Renal pelvis (tissue), 12 donors: Measurements from ENCODE around the gene WDR48. TPM values are rescaled to one million over a fixed set of nuclear protein-coding genes. Genes with fewer than 3 reads are reported as not detected.

Experiments
- DNase-seq: peaks from one replicate; pipeline ENCODE4 v3.0.0-alpha.2; 2013
- long read RNA-seq, 16 experiments: transcript quantifications; one replicate each; lab custom pipeline, GENCODE V29; 2026
- polyA plus RNA-seq, 3 donors: library from polyadenylated mRNA; unstranded; fragments of 120-200 nt; gene quantifications; one replicate each; pipeline ENCODE4 v1.2.1, GENCODE V29; 2013; ENCODE audit not compliant: insufficient read length in 3 of 3

WDR48 gene
- polyA plus RNA-seq, result 100 to 1,000 TPM in 1 of 3 donors, 10 to 100 TPM in 2; 84.0 to 101 (median 93.4) TPM
- long read RNA-seq, donor 1, transcript WDR48-201 (19 exons, 3,707 nt), result major isoform, 7 of 114 reads
- long read RNA-seq, donor 1, partial matches to known transcripts, result 106 of 114 reads
- long read RNA-seq, donor 1, other reads (novel, unspliced or antisense), result 0 of 114 reads
- long read RNA-seq, donor 2, transcript WDR48-201 (19 exons, 3,707 nt), result major isoform, 7 of 114 reads
- long read RNA-seq, donor 2, partial matches to known transcripts, result 99 of 114 reads
- long read RNA-seq, donor 2, other reads (novel, unspliced or antisense), result 8 of 114 reads
- long read RNA-seq, donor 3, transcript WDR48-201 (19 exons, 3,707 nt), result major isoform, 7 of 7 reads
- long read RNA-seq, donor 3, partial matches to known transcripts, result 0 of 7 reads
- long read RNA-seq, donor 3, other reads (novel, unspliced or antisense), result 0 of 7 reads
- long read RNA-seq, donor 4, partial matches to known transcripts, result 0 of 4 reads
- long read RNA-seq, donor 4, other reads (novel, unspliced or antisense), result 0 of 4 reads
- long read RNA-seq, donor 5, partial matches to known transcripts, result 34 of 35 reads
- long read RNA-seq, donor 5, other reads (novel, unspliced or antisense), result 0 of 35 reads
- long read RNA-seq, donor 6, transcript WDR48-201 (19 exons, 3,707 nt), result major isoform, 10 of 10 reads
- long read RNA-seq, donor 6, partial matches to known transcripts, result 0 of 10 reads
- long read RNA-seq, donor 6, other reads (novel, unspliced or antisense), result 0 of 10 reads
- long read RNA-seq, donor 7, transcript WDR48-201 (19 exons, 3,707 nt), result major isoform, 12 of 19 reads
- long read RNA-seq, donor 7, partial matches to known transcripts, result 6 of 19 reads
- long read RNA-seq, donor 7, other reads (novel, unspliced or antisense), result 0 of 19 reads
- long read RNA-seq, donor 8, partial matches to known transcripts, result 0 of 2 reads
- long read RNA-seq, donor 8, other reads (novel, unspliced or antisense), result 0 of 2 reads
- long read RNA-seq, donor 9, full-length matches to known transcripts, result 10 of 22 reads
- long read RNA-seq, donor 9, partial matches to known transcripts, result 12 of 22 reads
- long read RNA-seq, donor 9, other reads (novel, unspliced or antisense), result 0 of 22 reads
- long read RNA-seq, donor 10, transcript WDR48-201 (19 exons, 3,707 nt), result major isoform, 6 of 6 reads
- long read RNA-seq, donor 10, partial matches to known transcripts, result 0 of 6 reads
- long read RNA-seq, donor 10, other reads (novel, unspliced or antisense), result 0 of 6 reads
- long read RNA-seq, donor 11, full-length matches to known transcripts, result 5 of 5 reads
- long read RNA-seq, donor 11, partial matches to known transcripts, result 0 of 5 reads
- long read RNA-seq, donor 11, other reads (novel, unspliced or antisense), result 0 of 5 reads
- long read RNA-seq, donor 12, full-length matches to known transcripts, result 13 of 13 reads
- long read RNA-seq, donor 12, partial matches to known transcripts, result 0 of 13 reads
- long read RNA-seq, donor 12, other reads (novel, unspliced or antisense), result 0 of 13 reads
- long read RNA-seq, donor 13, partial matches to known transcripts, result 0 of 2 reads
- long read RNA-seq, donor 13, other reads (novel, unspliced or antisense), result 0 of 2 reads
- long read RNA-seq, donor 14, result 0 reads
- long read RNA-seq, donor 15, transcript WDR48-201 (19 exons, 3,707 nt), result major isoform, 7 of 7 reads
- long read RNA-seq, donor 15, partial matches to known transcripts, result 0 of 7 reads
- long read RNA-seq, donor 15, other reads (novel, unspliced or antisense), result 0 of 7 reads
- long read RNA-seq, donor 16, full-length matches to known transcripts, result 8 of 8 reads
- long read RNA-seq, donor 16, partial matches to known transcripts, result 0 of 8 reads
- long read RNA-seq, donor 16, other reads (novel, unspliced or antisense), result 0 of 8 reads

DNA sequence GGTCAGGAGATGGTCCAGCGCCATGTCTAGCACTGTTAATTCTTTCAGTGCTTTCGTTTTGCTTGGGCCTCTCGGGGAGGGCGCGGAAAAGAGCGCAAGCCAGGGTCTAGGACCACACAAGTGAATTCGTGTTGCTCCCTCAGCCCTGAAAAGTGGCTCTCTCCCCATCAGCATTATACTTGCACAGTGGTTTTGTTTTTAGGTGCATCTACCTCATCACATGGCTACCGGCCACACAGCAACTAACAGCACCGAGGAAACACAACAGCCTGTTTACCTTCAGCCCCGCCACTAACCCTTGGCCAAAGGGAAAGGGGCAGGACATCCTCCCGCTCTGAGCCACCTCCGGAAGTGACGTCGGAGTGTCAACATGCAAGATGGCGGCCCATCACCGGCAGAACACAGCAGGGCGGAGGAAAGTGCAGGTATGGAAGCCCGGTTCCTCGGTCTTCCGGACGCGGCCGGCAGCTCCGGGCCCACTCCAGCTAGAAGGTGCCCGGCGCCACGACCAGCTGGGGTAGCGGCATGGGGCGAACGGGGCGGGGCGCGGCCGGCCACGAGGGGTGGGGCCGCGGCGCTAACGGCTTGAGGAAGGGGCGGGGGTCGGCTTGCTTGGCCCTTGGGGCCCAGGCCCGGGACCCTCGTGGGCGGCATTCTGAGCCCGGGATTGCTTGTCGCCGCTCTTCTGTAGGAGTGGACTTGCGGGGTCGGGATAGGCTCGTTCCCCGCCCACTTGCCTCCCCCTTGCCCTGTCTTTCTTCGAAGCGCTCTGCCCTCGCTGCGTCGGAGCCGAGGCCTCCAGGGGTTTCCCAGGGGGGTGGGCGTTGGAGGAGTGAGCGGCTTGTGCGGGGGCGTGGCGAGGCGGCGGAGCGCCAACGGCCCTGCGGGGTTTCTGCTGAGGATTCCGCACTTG, at the start of gene WDR48, which contains the start of gene SCN11A:
WDR48 (plus strand) TSS at position 368 of the 913 bp plus-strand sequence; CDS start at position 378, 10 bp downstream.
SCN11A (minus strand) TSS at position 296 of the 913 bp plus-strand sequence. CDS start 101,582 bp downstream, outside the sequence.
- peak; percentile 97 for DNase-seq

DNA sequence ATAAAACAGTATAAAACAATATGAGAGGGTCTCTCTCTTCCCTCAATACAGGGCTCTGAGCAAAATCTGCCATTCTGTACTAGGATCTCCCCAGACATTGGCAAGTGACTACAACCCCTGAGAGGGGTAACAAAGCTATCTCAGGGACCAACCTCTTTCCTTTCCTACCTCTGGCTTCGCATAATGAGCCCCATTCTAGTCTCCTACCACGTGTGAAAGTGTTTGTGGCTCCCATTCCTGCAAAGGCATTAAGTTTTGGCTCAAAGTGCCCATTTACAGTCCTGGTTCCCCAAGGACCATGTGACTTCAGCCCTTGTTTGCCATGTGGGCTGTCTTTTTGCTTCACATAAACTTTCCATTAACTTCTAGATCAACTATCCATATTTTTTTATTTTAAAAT, 46.5 kb upstream of the WDR48 start:
- DNase-seq, result no peak

DNA sequence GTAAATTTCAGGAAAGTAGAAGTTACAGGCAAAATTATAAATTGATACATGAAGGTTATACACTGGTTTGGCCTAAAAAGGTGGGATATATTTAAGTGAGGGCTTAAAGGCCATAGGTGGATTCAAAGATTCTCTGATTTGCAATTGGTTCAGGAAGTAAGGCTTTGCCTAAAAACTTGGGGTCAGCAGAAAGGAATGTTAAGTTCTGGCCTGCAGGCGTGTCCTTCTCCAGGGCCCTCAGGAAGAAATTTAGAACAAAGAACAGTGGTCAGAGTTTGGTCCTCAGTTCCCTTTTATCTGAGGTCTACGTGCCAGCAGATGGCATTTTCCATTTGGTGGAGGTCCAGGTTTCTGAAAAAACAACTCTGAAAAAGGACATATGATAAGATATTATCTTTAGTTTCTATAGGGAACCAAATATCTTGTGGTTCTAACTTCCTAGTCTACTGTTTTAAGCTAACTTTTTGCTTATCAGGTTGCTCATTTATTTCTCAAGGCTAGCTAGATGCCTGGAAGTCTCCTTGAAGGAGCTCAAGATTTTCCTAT, 40.6 kb upstream of the WDR48 start:
- no peak for DNase-seq

DNA sequence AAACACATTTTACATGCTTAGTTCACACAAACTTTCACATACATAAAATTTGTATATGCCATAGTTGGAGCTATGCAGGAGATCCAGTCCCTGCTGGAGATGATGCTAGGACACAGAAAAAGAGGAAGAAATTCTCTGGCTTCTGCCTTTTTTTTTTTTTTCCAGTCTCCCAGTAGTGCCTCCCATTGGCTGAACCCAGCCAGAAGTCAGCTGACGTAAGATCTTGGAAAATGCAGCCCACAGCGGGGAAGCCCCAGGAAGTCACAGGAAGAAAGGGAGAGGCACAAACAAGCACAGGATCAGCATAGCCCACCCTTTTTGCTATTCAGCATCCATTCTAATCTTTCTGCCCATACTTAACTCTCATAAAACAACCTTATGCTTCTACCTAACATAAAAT, 38.5 kb upstream of the WDR48 start:
- no peak for DNase-seq

DNA sequence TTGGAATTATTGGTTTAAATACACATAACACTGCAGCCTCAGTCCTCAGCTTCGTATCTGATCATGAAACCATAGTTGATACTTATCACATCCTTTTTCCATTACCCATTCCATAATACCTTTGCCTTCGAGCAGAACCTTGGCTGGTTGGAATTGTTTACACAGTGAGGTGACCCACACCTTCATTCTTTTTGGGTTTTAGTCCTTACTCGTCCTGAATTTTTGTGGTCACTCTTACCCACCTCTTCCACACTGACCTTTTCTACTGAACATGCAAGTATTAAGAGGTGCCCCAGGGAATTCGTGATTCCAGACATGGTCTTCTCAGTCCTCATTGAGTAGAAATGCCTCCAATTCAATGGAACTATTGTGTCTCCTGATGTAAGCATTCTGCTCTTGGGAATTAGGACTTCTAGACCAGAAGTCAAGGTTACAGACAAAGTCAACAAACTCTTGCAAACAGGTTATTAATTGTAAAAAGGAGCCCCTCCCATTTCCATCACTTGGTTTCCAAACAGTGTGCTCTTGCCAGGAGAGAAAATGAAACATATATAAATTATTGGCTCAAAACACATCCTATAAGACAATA, 37.8 kb upstream of the WDR48 start:
- no peak for DNase-seq

DNA sequence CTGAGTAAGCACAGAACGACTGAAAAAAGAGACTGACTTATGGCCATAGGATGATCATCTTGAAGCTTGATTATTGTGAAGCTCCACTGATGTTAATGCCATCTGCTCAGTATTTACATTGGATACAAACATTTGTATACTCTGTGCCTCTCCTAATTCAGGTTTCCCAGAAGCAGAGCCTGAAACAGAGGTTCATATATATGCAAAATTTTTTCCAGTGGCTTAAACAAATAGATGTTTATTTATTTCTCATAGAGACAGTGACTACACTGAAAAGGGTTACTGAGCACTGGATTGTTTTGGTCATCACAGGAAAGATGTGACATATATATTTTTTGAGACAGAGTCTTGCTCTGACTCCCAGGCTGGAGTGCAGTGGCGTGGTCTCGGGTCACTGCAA, 36.4 kb upstream of the WDR48 start:
- DNase-seq, result no peak

DNA sequence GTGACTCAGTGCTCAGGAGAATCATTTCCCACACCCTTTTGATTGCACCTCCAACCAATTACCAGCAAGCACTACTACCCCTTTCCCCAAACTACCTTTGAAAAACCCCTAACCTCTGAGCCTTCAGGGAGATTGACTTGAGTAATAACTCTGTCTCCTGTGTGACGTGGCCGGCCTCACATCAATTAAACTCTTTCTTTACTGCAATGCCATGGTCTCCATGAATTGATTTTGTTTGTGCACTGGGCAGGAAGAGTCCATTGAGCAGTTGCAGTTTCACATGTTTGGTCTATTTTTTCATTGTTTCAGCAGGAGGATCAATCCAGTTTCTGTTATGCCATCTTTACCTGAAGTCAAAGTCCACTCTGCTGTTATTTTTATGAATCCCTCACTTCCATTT, 32.5 kb upstream of the WDR48 start:
- DNase-seq, result no peak

DNA sequence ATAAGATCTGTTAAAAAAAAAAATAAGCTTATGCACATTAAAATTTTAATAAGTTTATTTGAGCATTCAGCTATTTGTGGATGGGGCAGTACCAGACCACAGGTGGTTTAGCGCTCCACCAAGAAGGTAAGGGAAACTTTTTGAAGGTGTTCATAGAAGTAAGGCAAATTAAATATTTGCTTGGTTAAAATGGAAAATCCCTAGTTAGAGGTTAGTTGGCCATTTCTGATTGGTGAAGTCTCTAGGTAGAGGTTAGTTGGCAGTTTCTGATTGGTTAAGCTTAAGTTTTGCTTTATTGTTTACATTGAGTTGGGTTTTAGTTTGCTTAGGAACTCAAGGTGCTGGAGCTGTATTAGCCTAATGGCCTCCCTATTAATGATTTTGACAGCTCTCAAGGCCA, 30.8 kb upstream of the WDR48 start:
- DNase-seq, result no peak

DNA sequence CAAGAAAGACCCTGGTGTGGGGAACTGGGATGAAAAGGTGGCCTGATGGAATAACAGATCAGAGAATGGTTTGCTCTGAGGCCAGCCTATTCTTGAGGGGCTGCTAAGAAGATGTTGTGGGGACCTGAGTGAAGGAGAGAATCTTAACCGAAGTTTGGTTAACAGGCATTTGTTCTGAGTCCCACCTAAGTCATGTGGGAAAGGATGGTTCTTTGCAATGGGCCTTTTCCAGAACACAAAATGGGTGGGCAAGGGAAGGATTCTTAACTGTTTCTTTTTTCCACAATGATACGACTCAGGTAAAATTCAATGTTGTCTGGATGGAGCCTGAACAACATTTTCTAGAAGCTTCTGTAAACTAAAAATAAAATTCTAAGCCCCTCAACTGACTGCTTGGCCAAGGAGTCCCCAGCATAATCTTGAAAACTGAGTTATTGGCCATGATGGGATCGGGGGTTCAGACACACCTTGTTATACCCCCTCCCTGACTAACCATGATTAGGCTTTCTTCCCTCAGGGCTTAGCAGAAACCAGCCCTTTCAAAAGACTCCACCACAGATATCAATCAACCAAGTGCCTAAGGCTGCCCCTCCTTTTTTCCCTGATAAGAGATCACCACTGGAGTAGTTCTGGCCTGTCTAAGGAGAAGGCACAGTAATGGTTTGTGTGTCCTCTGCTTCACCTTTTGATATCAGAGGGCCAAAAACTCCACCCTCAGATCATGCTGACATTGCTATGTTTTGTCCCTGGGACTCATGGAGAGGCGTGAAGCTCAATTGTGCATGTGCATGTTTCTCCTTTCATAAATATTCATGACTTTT, 30.1 kb upstream of the WDR48 start:
- no peak for DNase-seq

DNA sequence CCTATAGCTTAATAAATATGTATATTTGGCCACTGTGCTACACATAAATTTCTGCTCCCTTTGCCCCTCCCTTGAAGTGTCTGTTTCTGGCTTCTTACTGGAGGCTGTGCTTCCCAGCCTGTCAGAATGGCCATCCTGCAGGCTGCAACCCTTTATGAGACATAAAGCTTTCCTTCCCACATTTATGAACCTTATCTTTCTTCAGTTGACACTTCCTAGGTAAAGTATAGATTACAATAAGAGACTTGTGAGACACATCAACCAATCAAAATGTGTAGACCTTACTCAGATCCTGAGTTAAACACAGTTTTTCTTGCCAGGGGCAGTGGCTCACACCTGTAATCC, 29.6 kb upstream of the WDR48 start:
- DNase-seq, result no peak

DNA sequence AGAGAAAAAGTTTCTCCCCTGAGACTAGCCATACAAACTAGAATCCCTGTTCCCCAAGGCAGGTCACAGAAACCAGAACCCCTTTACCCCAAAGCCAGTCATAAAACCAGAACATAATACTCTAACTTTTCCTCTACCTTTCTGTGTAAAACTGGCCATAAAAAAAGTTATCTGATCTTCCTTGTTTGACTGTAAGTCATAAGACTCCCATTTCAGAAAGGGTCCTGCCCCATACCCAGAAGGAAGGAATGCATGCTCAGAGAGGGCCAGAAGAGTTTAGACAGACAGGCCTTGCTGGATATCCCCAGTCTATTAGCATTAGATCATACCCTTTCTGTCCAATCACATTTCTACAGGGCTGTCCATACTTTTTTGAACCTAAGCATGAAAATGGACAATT, 27.3 kb upstream of the WDR48 start:
- no peak for DNase-seq

DNA sequence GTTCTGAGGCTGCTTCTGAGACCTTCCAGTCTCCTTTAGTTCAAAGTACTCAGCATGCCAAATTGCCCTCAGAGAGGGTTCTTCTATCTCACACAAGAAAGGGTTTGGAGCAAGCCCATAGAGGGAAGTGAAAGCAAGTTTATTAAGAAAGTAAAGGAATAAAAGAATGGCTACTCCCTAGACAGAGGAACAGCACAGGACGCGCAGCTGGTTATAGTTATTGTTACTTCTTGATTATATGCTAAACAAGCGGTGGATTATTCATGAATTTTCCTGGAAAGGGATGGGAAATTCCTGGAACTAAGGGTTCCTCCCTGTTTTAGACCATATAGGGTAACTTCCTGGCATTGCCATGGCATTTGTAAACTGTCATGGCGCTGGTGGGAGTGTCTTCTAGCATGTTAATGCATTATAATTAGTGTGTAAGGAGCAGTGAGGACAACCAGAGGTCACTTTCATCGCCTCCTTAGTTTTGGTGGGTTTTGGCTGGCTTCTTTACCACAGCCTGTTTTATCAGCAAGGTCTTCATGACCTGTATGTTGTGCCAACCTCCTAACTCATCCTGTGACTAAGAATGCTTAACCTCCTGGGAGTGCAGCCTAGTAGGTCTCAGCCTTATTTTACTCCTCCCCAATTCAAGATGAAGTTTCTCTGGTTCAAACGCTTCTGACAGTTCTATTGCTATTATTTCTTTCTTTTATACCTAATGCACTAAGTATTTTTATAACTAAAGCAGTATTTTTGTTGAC, 26.4 kb upstream of the WDR48 start:
- DNase-seq, result no peak

DNA sequence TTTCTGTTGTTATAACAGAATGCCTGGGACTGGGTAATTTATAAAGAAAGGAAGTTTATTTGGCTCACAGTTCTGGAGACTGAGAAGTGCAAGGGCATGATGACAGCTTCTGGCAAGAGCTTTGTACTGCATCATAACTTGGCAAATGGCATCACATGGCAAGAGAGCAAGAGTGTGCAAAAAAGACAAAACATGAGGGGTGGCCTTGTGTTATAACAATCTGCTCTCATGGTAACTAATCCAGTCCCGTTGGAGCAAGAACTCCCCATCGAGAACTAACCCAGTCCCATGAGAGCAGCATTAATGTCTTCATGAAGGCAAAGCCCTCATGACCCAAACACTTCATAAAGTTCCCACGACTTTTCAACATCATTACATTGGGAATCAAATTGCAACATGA, 23.3 kb upstream of the WDR48 start:
- DNase-seq, result no peak

DNA sequence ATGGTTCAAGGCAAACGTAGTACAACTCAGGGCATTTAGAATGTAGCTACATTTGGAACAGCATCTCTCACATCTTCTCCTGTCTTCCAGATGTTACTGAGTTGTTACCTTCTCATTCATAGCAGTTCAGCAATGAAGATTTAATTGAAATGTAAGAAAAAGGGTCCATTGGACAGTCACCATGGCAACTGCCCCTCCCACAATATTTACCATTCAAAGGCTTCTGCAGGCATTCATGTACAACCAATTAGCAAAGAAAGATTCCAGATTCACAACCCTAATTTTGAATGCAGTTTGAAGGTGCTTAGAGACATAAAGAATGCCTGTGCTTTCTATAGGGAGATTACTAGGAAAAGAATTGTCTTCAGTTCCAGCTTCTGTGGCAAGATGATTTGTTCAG, 22.3 kb upstream of the WDR48 start:
- no peak for DNase-seq

DNA sequence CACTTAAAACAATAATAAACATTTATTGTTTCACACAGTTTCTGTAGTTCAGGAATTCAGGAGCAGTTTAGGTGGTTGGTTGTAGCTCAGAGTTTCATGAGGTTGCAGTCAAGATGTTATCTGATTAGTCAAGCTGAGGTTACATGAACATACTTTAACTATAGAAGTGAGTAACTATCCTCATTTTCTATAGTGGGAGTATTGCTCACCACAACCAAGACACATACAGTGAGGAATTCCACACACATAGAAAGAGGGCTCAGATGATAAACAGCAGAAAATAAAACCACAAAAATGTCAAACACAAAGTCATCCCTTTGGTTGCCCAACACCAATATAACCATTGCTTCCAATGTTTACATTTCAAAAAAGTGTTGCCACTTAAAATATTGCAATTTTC, 13.7 kb upstream of the WDR48 start:
- no peak for DNase-seq

DNA sequence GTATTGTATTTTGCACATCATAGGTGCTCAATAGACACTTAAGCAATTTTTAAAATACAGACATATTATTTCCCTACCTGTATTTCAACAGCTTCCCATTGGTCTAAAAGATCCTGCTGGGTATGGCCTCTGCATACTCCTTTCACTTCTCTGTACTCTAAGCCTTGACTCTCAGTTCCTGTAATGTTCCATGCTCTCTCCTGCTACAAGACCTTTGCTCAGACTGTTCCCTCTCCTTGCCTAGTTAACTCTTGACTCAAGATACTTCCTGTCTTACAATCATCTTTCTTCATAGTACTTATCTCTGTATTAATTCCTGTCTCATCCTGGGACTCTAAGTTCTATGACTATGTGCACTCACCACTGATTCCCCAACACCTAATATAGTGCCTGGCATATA, 1.8 kb upstream of the WDR48 start:
- no peak for DNase-seq

DNA sequence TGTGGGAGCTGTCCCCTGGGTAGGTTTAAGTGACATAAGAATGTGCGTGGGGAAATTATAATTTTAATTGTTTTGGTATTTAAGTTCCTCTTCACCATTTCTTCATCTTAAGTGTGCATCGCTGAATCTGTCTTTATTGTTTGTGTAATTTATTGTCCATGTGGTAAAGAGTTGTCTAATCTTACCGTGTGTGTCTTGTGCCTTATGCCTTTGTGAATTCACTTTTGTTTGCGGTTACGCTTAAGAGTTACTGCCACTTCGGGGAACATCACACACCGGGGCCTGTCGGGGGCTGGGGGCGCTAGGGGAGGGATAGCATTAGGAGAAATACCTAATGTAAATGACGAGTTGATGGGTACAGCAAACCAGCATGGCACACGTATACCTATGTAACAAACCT, 767 bp downstream of the WDR48 start:
- DNase-seq, result no peak
